B cell (primary cell): ENCODE data around the gene EXOC3. TPM values are rescaled to one million over a fixed set of nuclear protein-coding genes. Genes with fewer than 3 reads are reported as not detected.

Experiments used
- ATAC-seq: fragments of 200-7000 bp; cut with Tn5 transposase; one replicate; pipeline ENCODE4 v1.10.0; 2021; ENCODE audit warnings: low read depth, mild to moderate bottlenecking, moderate number of reproducible peaks, moderate library complexity
- CTCF ChIA-PET: fragments of 350-600 bp; sonication (Branson Sonifier 250); formaldehyde crosslinking; loops from one replicate; lab custom pipeline; 2021; ENCODE audit warnings: antibody characterized with exemption, inconsistent platforms; lab: Charles Lee
- POLR2A ChIA-PET: fragments of 350-600 bp; sonication (Branson Sonifier 250); formaldehyde crosslinking; loops from one replicate; lab custom pipeline; 2021; ENCODE audit warnings: antibody characterized with exemption; lab: Charles Lee
- DNase-seq: peaks from one replicate; pipeline ENCODE4 v3.0.0; 2013
- H2AFZ ChIP-seq: 2 replicates; pipeline ENCODE4 v1.6.1; 2012; ENCODE audit warnings: mild to moderate bottlenecking, low read depth, low read length; ENCODE audit not compliant: insufficient read depth, poor library complexity, severe bottlenecking
- H3K27ac ChIP-seq, 2 donors: 1 replicate in 1 of 2; 2 replicates in 1 of 2; pipeline ENCODE4 v1.5.1; 2012 to 2013; ENCODE audit warnings: low read length in 2 of 2, mild to moderate bottlenecking in 2 of 2, moderate library complexity in 1 of 2
- H3K27me3 ChIP-seq, 4 experiments: fragments of 200-600 bp in 1 of 4; sonication (generic) in 1 of 4; replicated peaks in 1 of 4; 1 replicate in 2 of 4; 2 replicates in 2 of 4; pipeline versions ENCODE4 v1.6.1 to v1.7.0; 2013 to 2016; ENCODE audit warnings: low read length in 3 of 4, mild to moderate bottlenecking in 2 of 4, mixed read lengths in 1 of 4, moderate library complexity in 1 of 4; ENCODE audit not compliant: insufficient read depth in 4 of 4, control insufficient read depth in 3 of 4; ENCODE audit errors: control extremely low read depth in 1 of 4
- H3K36me3 ChIP-seq, 2 experiments: replicated peaks in 1 of 2; 1 replicate in 1 of 2; 2 replicates in 1 of 2; pipeline versions ENCODE4 v1.6.1 to v1.7.1; 2013; ENCODE audit warnings: low read length in 1 of 2; ENCODE audit not compliant: insufficient read depth in 2 of 2, control insufficient read depth in 1 of 2; ENCODE audit errors: control extremely low read depth in 1 of 2, extremely low read depth in 1 of 2
- H3K4me1 ChIP-seq, 2 donors: fragments of 200-600 bp in 1 of 2; sonication (generic) in 1 of 2; 1 replicate in 1 of 2; 2 replicates in 1 of 2; pipeline versions ENCODE4 v1.5.1 to v1.6.1; 2013 to 2017; ENCODE audit warnings: low read length in 2 of 2; ENCODE audit not compliant: control insufficient read depth in 2 of 2, insufficient read depth in 2 of 2
- H3K4me2 ChIP-seq: replicated peaks from 2 replicates; pipeline ENCODE3; 2012; ENCODE audit warnings: mild to moderate bottlenecking, low read depth, low read length; ENCODE audit not compliant: poor library complexity, severe bottlenecking
- H3K4me3 ChIP-seq, 5 experiments: fragments of 200-600 bp in 1 of 5; sonication (generic) in 1 of 5; 1 replicate in 3 of 5; 2 replicates in 2 of 5; pipeline versions ENCODE4 v1.5.1 to v1.7.0; 2011 to 2016; ENCODE audit warnings: low read length in 4 of 5, mild to moderate bottlenecking in 4 of 5, low read depth in 2 of 5, control low read depth in 1 of 5, moderate library complexity in 1 of 5; ENCODE audit not compliant: insufficient read depth in 1 of 5; ENCODE audit errors: control extremely low read depth in 1 of 5, extremely low read depth in 1 of 5
- H3K79me2 ChIP-seq: fragments of 200-600 bp; sonication (generic); one replicate; pipeline ENCODE4 v1.6.0; 2016; ENCODE audit warnings: low read length; ENCODE audit not compliant: control insufficient read depth, insufficient read depth
- H3K9ac ChIP-seq: fragments of 200-600 bp; sonication (generic); 2 replicates; pipeline ENCODE4 v1.6.1; 2017; ENCODE audit warnings: mild to moderate bottlenecking, low read length, moderate library complexity
- H3K9me3 ChIP-seq, 3 donors: one replicate each; pipeline versions ENCODE4 v1.6.1 to v1.7.1; 2013; ENCODE audit warnings: low read length in 2 of 3; ENCODE audit not compliant: control insufficient read depth in 2 of 3, insufficient read depth in 1 of 3; ENCODE audit errors: control extremely low read depth in 1 of 3
- H4K20me1 ChIP-seq: 2 replicates; pipeline ENCODE4 v1.6.0; 2012; ENCODE audit warnings: mild to moderate bottlenecking, low read length; ENCODE audit not compliant: insufficient read depth, control insufficient read depth, poor library complexity, severe bottlenecking
- H3K27ac Mint-ChIP-seq: one replicate; pipeline ENCODE4 v1.8.0; 2021; ENCODE audit warnings: mixed read lengths
- H3K27me3 Mint-ChIP-seq: one replicate; pipeline ENCODE4 v1.8.0; 2021; ENCODE audit warnings: mixed read lengths
- H3K4me1 Mint-ChIP-seq: one replicate; pipeline ENCODE4 v1.8.0; 2021; ENCODE audit warnings: mixed read lengths
- H3K4me3 Mint-ChIP-seq: one replicate; pipeline ENCODE4 v1.8.0; 2021; ENCODE audit warnings: mixed read lengths
- H3K9me3 Mint-ChIP-seq: one replicate; pipeline ENCODE4 v1.8.0; 2022; ENCODE audit warnings: mixed read lengths; ENCODE audit not compliant: insufficient read depth
- EZH2 ChIP-seq: IDR thresholded peaks from 2 replicates; pipeline ENCODE4 v1.6.1; 2012; ENCODE audit warnings: borderline replicate concordance, low read depth, mild to moderate bottlenecking, moderate library complexity, low read length; ENCODE audit not compliant: insufficient read depth, poor library complexity, severe bottlenecking
- WGBS: methylation state at CpG from one replicate; pipeline ENCODE4 v1.1.5; 2013; ENCODE audit warnings: missing lambda C conversion rate; ENCODE audit not compliant: insufficient coverage; 5-methylcytosine and 5-hydroxymethylcytosine counted together
- intact Hi-C: fragments of 100-400 bp; cut with micrococcal nuclease; formaldehyde crosslinking; loops from one replicate; pipeline ENCODE4 v1.10.0; 2022
- polyA plus RNA-seq: library from polyadenylated mRNA; depleted of rRNA; stranded (reverse); fragments of >200 nt; gene quantifications from 2 replicates; pipeline ENCODE4 v1.2.3, GENCODE V29; 2012
- total RNA-seq, 2 donors: library from RNA; stranded (reverse); fragments of 120-200 nt in 1 of 2; gene quantifications; 1 replicate in 1 of 2; 2 replicates in 1 of 2; pipeline versions ENCODE4 v1.2.3 to v1.2.4, GENCODE V29; 2013 to 2022
- TF ChIP-seq, protein P1 (sequence below): fragments of 200-600 bp; IDR thresholded peaks from one replicate; pipeline ENCODE4 v1.8.0; 2022; ENCODE audit warnings: antibody characterized with exemption, mild to moderate bottlenecking

Gene EXOC3
- total and polyA plus RNA-seq, 2 donors (not counting 1 experiment from before 2014, with no cell fraction given) = 44.0 to 97.1 TPM

DNA sequence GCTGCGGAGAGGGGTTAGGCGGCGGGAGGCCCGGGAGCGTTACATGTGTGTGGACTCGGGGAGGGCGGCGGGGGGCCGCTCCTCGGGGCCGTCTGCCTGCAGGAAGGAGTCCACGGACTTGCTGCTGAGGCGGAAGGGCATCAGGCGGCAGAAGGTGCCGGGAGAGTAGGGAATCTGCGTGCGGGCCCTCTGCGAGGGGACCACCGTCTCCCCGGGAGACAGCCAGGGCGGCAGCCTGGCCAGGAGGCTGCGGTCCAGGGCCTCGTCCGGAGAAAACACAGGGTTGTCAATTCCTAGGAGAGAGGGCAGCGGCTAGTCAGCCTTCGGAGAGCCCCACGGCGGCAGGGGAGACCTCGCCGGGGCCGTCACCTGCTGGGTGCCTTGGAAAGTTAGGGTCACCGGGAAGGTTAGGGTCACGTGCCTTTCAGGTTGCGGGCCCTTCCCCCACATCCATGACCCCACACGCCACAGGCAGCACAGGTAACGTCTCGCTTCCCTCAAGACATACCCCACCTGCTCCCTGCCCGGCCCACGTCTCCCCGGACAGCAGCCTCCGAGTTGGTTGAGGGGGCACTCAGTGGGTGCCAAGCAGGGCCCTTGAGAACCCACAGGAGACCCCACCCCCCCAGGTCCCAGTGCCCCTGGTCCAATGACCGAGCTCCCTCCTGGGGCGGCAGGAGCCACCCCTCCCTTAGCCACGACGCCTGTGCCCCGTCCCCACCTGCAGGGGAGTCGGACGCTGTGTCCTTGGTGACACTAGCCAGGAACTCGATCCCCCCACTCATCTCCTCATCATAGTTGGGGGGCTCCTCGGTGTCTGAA, 32.1 kb downstream of the EXOC3 start:
- Mint-ChIP-seq H3K4me3 (peak overlapping the region; percentile 90), H3K9me3 (no peaks in the 10 kb centered on the region), H3K27ac (no peak overlapping the region), H3K4me1 (peaks cover 28% of the 10 kb centered on the region), H3K27me3 (peaks cover 22% of the 10 kb centered on the region)
- intact Hi-C loops = no loop called here
- Histone ChIP-seq H3K27me3 (peaks cover 0 to 59% (median 8%) of the 10 kb centered on the region in 4 experiments), H4K20me1 (peaks cover 23% of the 10 kb centered on the region), H2AFZ (peak overlapping the region; percentile 42), H3K36me3 (no peaks in the 10 kb centered on the region), H3K4me1 (peaks cover 33 to 38% of the 10 kb centered on the region in 2 donors), H3K79me2 (peaks cover 6% of the 10 kb centered on the region), H3K9me3 (peaks cover 0 to 6% (median 0%) of the 10 kb centered on the region in 3 donors), H3K4me3 (no peak overlapping the region), H3K9ac (no peak overlapping the region), H3K27ac (no peak overlapping the region), H3K4me2 (peak overlapping the region; percentile 72)
- ATAC-seq (no peak), DNase-seq (peak; percentile 50)
- POLR2A ChIA-PET = interaction anchor here (0.6 kb wide), 1 partner anchor 33 kb away, joined by 3 read pairs; no protein-coding TSS in a partner anchor
- WGBS = 8% methylated on average over 43 of the region's 50 CpGs
- TF ChIP-seq, protein P1, sequence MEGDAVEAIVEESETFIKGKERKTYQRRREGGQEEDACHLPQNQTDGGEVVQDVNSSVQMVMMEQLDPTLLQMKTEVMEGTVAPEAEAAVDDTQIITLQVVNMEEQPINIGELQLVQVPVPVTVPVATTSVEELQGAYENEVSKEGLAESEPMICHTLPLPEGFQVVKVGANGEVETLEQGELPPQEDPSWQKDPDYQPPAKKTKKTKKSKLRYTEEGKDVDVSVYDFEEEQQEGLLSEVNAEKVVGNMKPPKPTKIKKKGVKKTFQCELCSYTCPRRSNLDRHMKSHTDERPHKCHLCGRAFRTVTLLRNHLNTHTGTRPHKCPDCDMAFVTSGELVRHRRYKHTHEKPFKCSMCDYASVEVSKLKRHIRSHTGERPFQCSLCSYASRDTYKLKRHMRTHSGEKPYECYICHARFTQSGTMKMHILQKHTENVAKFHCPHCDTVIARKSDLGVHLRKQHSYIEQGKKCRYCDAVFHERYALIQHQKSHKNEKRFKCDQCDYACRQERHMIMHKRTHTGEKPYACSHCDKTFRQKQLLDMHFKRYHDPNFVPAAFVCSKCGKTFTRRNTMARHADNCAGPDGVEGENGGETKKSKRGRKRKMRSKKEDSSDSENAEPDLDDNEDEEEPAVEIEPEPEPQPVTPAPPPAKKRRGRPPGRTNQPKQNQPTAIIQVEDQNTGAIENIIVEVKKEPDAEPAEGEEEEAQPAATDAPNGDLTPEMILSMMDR = no peak
- no peak for TF ChIP-seq EZH2
- CTCF ChIA-PET = no interaction called here

DNA sequence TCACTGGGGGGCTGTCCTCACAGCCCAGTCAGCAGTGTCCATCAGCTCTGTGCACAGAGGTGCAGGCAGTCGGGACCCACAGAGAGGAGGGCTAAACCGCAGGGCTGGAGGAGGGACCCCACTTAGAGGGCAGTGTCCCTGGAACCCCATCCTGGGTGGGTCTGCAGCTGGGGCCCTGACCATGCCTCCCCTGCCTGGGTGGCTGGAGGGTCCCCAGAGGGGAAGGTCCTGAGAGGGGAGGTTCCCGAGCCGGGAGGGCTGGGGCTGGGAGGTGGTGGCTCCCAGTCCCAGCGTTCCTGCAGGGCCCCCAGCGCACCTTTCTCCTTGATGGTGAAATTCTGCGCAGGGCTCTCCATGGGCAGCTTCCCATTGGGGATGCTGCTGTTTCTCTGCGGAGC, 32.7 kb downstream of the EXOC3 start:
- ChIA-PET POLR2A (no interaction called here), CTCF (no interaction called here)
- Histone ChIP-seq H4K20me1 (peaks cover 21% of the 10 kb centered on the region), H3K9me3 (peaks cover 0 to 6% (median 0%) of the 10 kb centered on the region in 3 donors), H3K4me2 (peak overlapping the region; percentile 72), H3K79me2 (peaks cover 4% of the 10 kb centered on the region), H3K36me3 (no peaks in the 10 kb centered on the region), H3K9ac (no peak overlapping the region), H3K27ac (no peak overlapping the region), H2AFZ (no peak overlapping the region), H3K27me3 (peaks cover 0 to 65% (median 8%) of the 10 kb centered on the region in 4 experiments), H3K4me3 (no peak overlapping the region), H3K4me1 (peaks cover 28 to 33% of the 10 kb centered on the region in 2 donors)
- TF ChIP-seq, protein P1 = no peak
- TF ChIP-seq EZH2 = no peak
- Mint-ChIP-seq H3K4me3 (peak overlapping the region; percentile 60), H3K9me3 (no peaks in the 10 kb centered on the region), H3K4me1 (peaks cover 24% of the 10 kb centered on the region), H3K27ac (no peak overlapping the region), H3K27me3 (peaks cover 26% of the 10 kb centered on the region)
- intact Hi-C loops = no loop called here
- ATAC-seq (no peak), DNase-seq (no peak)
- WGBS = 59% methylated on average over 7 of the region's 8 CpGs
